Osteoblast (primary cell): ENCODE measurements around the gene PLXNA2. TPM values are rescaled to one million over a fixed set of nuclear protein-coding genes. Genes with fewer than 3 reads are reported as not detected.

Experiments
- DNase-seq: peaks from one replicate; pipeline ENCODE4 v3.0.0; 2011; ENCODE audit warnings: low spot score, mixed read lengths; ENCODE audit not compliant: insufficient read length; ENCODE audit errors: missing footprints
- H2AFZ ChIP-seq: 2 replicates; pipeline ENCODE4 v1.6.0; 2011; ENCODE audit warnings: mild to moderate bottlenecking, low read length
- H3K27ac ChIP-seq: 2 replicates; pipeline ENCODE4 v1.5.1; 2011; ENCODE audit warnings: mild to moderate bottlenecking, low read depth, low read length, moderate library complexity
- H3K27me3 ChIP-seq: 2 replicates; pipeline ENCODE4 v1.6.0; 2012; ENCODE audit warnings: mild to moderate bottlenecking, control low read depth, inconsistent platforms, low read length, moderate library complexity; ENCODE audit not compliant: insufficient read depth
- H3K36me3 ChIP-seq: 2 replicates; pipeline ENCODE4 v1.5.1; 2011; ENCODE audit warnings: mild to moderate bottlenecking, low read length, control low read depth, moderate library complexity; ENCODE audit not compliant: insufficient read depth
- H3K4me1 ChIP-seq: 2 replicates; pipeline ENCODE4 v1.5.1; 2011; ENCODE audit warnings: mild to moderate bottlenecking, low read length, control low read depth, moderate library complexity; ENCODE audit not compliant: insufficient read depth
- H3K4me2 ChIP-seq: 2 replicates; pipeline ENCODE4 v1.6.0; 2011; ENCODE audit warnings: mild to moderate bottlenecking, low read length; ENCODE audit not compliant: insufficient read depth
- H3K4me3 ChIP-seq: fragments of 200-600 bp; sonication (generic); 3 replicates; pipeline ENCODE4 v1.5.1; 2012; ENCODE audit warnings: mild to moderate bottlenecking, low read length, inconsistent platforms; ENCODE audit not compliant: insufficient read depth
- H3K79me2 ChIP-seq: 2 replicates; pipeline ENCODE4 v1.6.0; 2012; ENCODE audit warnings: mild to moderate bottlenecking, low read length, control low read depth, inconsistent platforms; ENCODE audit not compliant: insufficient read depth
- H3K9me3 ChIP-seq: 2 replicates; pipeline ENCODE4 v1.5.1; 2011; ENCODE audit warnings: low read depth, low read length, control low read depth
- H4K20me1 ChIP-seq: 2 replicates; pipeline ENCODE4 v1.6.0; 2012; ENCODE audit warnings: mild to moderate bottlenecking, low read length, control low read depth; ENCODE audit not compliant: insufficient read depth
- CTCF ChIP-seq: IDR thresholded peaks from 2 replicates; pipeline ENCODE4 v1.5.1; 2011; ENCODE audit warnings: mild to moderate bottlenecking, low read depth, low read length, moderate library complexity; ENCODE audit errors: extremely low read depth
- total RNA-seq: library from RNA; depleted of rRNA; stranded (reverse); fragments of >200 nt; gene quantifications from 2 replicates; pipeline ENCODE4 v1.2.3, GENCODE V29; 2012

Gene PLXNA2
- total RNA-seq, 1 donor = 3.3 TPM

- TF ChIP-seq CTCF = no peak
- Histone ChIP-seq H3K4me2 (no peak overlapping the region), H3K79me2 (no peaks in the 10 kb centered on the region), H3K9me3 (no peaks in the 10 kb centered on the region), H4K20me1 (no peaks in the 10 kb centered on the region), H3K36me3 (no peaks in the 10 kb centered on the region), H3K27me3 (no peaks in the 10 kb centered on the region), H3K27ac (no peak overlapping the region), H2AFZ (no peak overlapping the region), H3K4me1 (peaks cover 15% of the 10 kb centered on the region), H3K4me3 (no peak overlapping the region)
- no peak for DNase-seq
Observed at GRCh38 chr1:208154679-208155642, 89.2 kb downstream of the PLXNA2 start.

DNA sequence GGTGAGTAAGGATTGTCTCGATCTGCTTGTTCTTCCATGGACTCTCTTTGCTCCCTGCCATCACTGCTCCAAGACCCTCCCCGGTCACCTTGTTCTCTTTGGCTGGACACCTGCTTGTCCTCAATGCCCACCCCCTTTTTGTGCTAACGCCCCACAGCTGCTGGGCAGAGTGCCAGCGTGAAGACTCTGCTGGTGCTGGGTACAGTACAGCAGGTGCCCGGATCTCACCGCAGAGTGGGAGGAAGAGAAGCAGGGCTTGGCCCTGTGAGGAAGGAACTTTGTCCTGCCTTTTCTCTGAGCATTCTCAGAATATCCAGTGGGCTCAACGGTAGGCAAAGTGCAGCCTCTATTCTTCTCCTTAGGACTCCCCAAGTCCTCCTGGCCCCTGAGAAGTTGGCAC, 90.1 kb downstream of the PLXNA2 start:
- H3K27ac ChIP-seq = no peak overlapping the region
- peaks cover 7% of the 10 kb centered on the region for H3K4me1 ChIP-seq
- no peaks in the 10 kb centered on the region for H3K36me3 ChIP-seq
- H3K79me2 ChIP-seq = no peaks in the 10 kb centered on the region
- no peak overlapping the region for H3K4me2 ChIP-seq
- no peak overlapping the region for H3K4me3 ChIP-seq
- no peaks in the 10 kb centered on the region for H3K9me3 ChIP-seq
- no peak overlapping the region for H2AFZ ChIP-seq
- no peaks in the 10 kb centered on the region for H4K20me1 ChIP-seq
- no peaks in the 10 kb centered on the region for H3K27me3 ChIP-seq
- no peak for DNase-seq
- no peak for TF ChIP-seq CTCF

GRCh38 chr1:208153386-208153785, 90.8 kb downstream of the PLXNA2 start:
- Histone ChIP-seq H3K36me3 (no peaks in the 10 kb centered on the region), H3K4me2 (no peak overlapping the region), H3K27me3 (no peaks in the 10 kb centered on the region), H3K27ac (no peak overlapping the region), H3K79me2 (no peaks in the 10 kb centered on the region), H2AFZ (no peak overlapping the region), H3K4me3 (no peak overlapping the region), H3K9me3 (no peaks in the 10 kb centered on the region), H4K20me1 (no peaks in the 10 kb centered on the region), H3K4me1 (peaks cover under 1% of the 10 kb centered on the region)
- DNase-seq = no peak
- no peak for TF ChIP-seq CTCF
